H9 (cell line): ENCODE results near the gene GGA3. TPM values are rescaled to one million over a fixed set of nuclear protein-coding genes. Genes with fewer than 3 reads are reported as not detected.

Experiments used
- DNase-seq: peaks from one replicate; pipeline ENCODE4 v3.0.0-alpha.2; 2017
- H2AFZ ChIP-seq: one replicate; pipeline ENCODE4 v1.6.1; 2013; ENCODE audit warnings: mild to moderate bottlenecking, low read length, control low read depth, moderate library complexity
- H2AK5ac ChIP-seq: 2 replicates; pipeline ENCODE4 v1.6.1; 2013; ENCODE audit warnings: low read length, control low read depth, mixed read lengths; ENCODE audit not compliant: insufficient read length
- H2BK120ac ChIP-seq: one replicate; pipeline ENCODE4 v1.6.1; 2013; ENCODE audit warnings: low read depth, mild to moderate bottlenecking, low read length, control low read depth, inconsistent platforms; ENCODE audit not compliant: poor library complexity, severe bottlenecking
- H2BK12ac ChIP-seq: 2 replicates; pipeline ENCODE4 v1.6.1; 2013; ENCODE audit warnings: low read length, control low read depth, mixed read lengths, low read depth; ENCODE audit not compliant: insufficient read length
- H2BK15ac ChIP-seq: 2 replicates; pipeline ENCODE4 v1.6.1; 2013; ENCODE audit warnings: low read depth, low read length, control low read depth
- H2BK20ac ChIP-seq: one replicate; pipeline ENCODE4 v1.6.1; 2013; ENCODE audit warnings: low read depth, mild to moderate bottlenecking, low read length, control low read depth, inconsistent platforms; ENCODE audit not compliant: poor library complexity, severe bottlenecking
- H2BK5ac ChIP-seq: 2 replicates; pipeline ENCODE4 v1.6.1; 2013; ENCODE audit warnings: low read length, control low read depth, mixed read lengths; ENCODE audit not compliant: insufficient read length
- H3K14ac ChIP-seq: 2 replicates; pipeline ENCODE4 v1.6.1; 2013; ENCODE audit warnings: low read length, control low read depth; ENCODE audit not compliant: insufficient read depth
- H3K18ac ChIP-seq: 2 replicates; pipeline ENCODE4 v1.6.1; 2013; ENCODE audit warnings: low read depth, mild to moderate bottlenecking, mixed read lengths, low read length, control low read depth; ENCODE audit not compliant: insufficient read length
- H3K23ac ChIP-seq: 2 replicates; pipeline ENCODE4 v1.6.1; 2013; ENCODE audit warnings: low read length, control low read depth, mixed read lengths, low read depth; ENCODE audit not compliant: insufficient read length
- H3K23me2 ChIP-seq: 2 replicates; pipeline ENCODE4 v1.6.1; 2013; ENCODE audit warnings: low read depth, mild to moderate bottlenecking, mixed read lengths, low read length, control low read depth; ENCODE audit not compliant: insufficient read length, poor library complexity, severe bottlenecking
- H3K27ac ChIP-seq: 2 replicates; pipeline ENCODE4 v1.5.1; 2013; ENCODE audit warnings: low read length, control low read depth, mixed read lengths, low read depth; ENCODE audit not compliant: insufficient read length
- H3K27me3 ChIP-seq: 2 replicates; pipeline ENCODE4 v1.6.1; 2013; ENCODE audit warnings: low read length, control low read depth, inconsistent platforms; ENCODE audit not compliant: insufficient read depth
- H3K4ac ChIP-seq: 2 replicates; pipeline ENCODE4 v1.6.1; 2013; ENCODE audit warnings: low read depth, mild to moderate bottlenecking, control low read depth, inconsistent platforms, low read length, moderate library complexity
- H3K4me1 ChIP-seq: 2 replicates; pipeline ENCODE4 v1.6.1; 2013; ENCODE audit warnings: low read length, control low read depth, inconsistent platforms; ENCODE audit not compliant: insufficient read depth
- H3K4me2 ChIP-seq: 2 replicates; pipeline ENCODE4 v1.6.1; 2013; ENCODE audit warnings: low read length, control low read depth, mixed read lengths; ENCODE audit not compliant: insufficient read length, insufficient read depth
- H3K56ac ChIP-seq: 2 replicates; pipeline ENCODE4 v1.6.1; 2013; ENCODE audit warnings: low read depth, mild to moderate bottlenecking, mixed read lengths, low read length, control low read depth; ENCODE audit not compliant: insufficient read length
- H3K79me1 ChIP-seq: 2 replicates; pipeline ENCODE4 v1.6.1; 2013; ENCODE audit warnings: low read depth, mild to moderate bottlenecking, moderate library complexity, low read length, control low read depth, inconsistent platforms; ENCODE audit not compliant: insufficient read depth, poor library complexity, severe bottlenecking
- H3K79me2 ChIP-seq: 2 replicates; pipeline ENCODE4 v1.6.1; 2013; ENCODE audit warnings: low read length, control low read depth, inconsistent platforms; ENCODE audit not compliant: insufficient read depth
- H3K9ac ChIP-seq: 2 replicates; pipeline ENCODE4 v1.6.1; 2013; ENCODE audit warnings: low read length, control low read depth, mixed read lengths; ENCODE audit not compliant: insufficient read length; ENCODE audit errors: extremely low read depth
- H3K9me3 ChIP-seq: one replicate; pipeline ENCODE4 v1.6.1; 2013; ENCODE audit warnings: low read depth, low read length, inconsistent platforms; ENCODE audit not compliant: control insufficient read depth
- H3T11ph ChIP-seq: one replicate; pipeline ENCODE4 v1.6.1; 2013; ENCODE audit warnings: mild to moderate bottlenecking, low read length, control low read depth, inconsistent platforms
- H4K20me1 ChIP-seq: one replicate; pipeline ENCODE4 v1.6.1; 2013; ENCODE audit not compliant: control insufficient read depth, insufficient read length, insufficient read depth
- H4K5ac ChIP-seq: 2 replicates; pipeline ENCODE4 v1.6.1; 2013; ENCODE audit warnings: low read depth, mild to moderate bottlenecking, mixed read lengths, low read length, control low read depth; ENCODE audit not compliant: insufficient read length
- H4K8ac ChIP-seq: replicated peaks from 2 replicates; pipeline ENCODE4 v1.6.1; 2013; ENCODE audit warnings: low read length, control low read depth, mixed read lengths, low read depth; ENCODE audit not compliant: insufficient read length
- H4K91ac ChIP-seq: 2 replicates; pipeline ENCODE4 v1.6.1; 2013; ENCODE audit warnings: low read depth, mild to moderate bottlenecking, moderate library complexity, mixed read lengths, low read length, control low read depth; ENCODE audit not compliant: insufficient read length
- H3K27ac Mint-ChIP-seq, 3 experiments: 2 replicates in 2 of 3; 3 replicates in 1 of 3; pipeline ENCODE4 v1.8.0; 2020 to 2021; ENCODE audit warnings: mixed read lengths in 3 of 3, mild to moderate bottlenecking in 1 of 3, moderate library complexity in 1 of 3
- H3K27me3 Mint-ChIP-seq: 2 replicates; pipeline ENCODE4 v1.8.0; 2021; ENCODE audit warnings: low read depth, mild to moderate bottlenecking, moderate library complexity, mixed read lengths
- H3K36me3 Mint-ChIP-seq, 3 experiments: 2 replicates in 2 of 3; 3 replicates in 1 of 3; pipeline ENCODE4 v1.8.0; 2020 to 2021; ENCODE audit warnings: low read depth in 3 of 3, mixed read lengths in 3 of 3; ENCODE audit not compliant: insufficient read depth in 1 of 3
- H3K4me1 Mint-ChIP-seq, 2 experiments: 2 replicates each; pipeline ENCODE4 v1.8.0; 2020; ENCODE audit warnings: mixed read lengths in 2 of 2
- H3K4me3 Mint-ChIP-seq, 2 experiments: 2 replicates in 1 of 2; 3 replicates in 1 of 2; pipeline ENCODE4 v1.8.0; 2020 to 2021; ENCODE audit warnings: mild to moderate bottlenecking in 2 of 2, mixed read lengths in 2 of 2, moderate library complexity in 1 of 2
- H3K9me3 Mint-ChIP-seq, 2 experiments: 2 replicates in 1 of 2; 3 replicates in 1 of 2; pipeline ENCODE4 v1.8.0; 2020; ENCODE audit warnings: mild to moderate bottlenecking in 2 of 2, mixed read lengths in 2 of 2, moderate library complexity in 1 of 2
- WGBS: extraction: QIAGEN DNeasy Blood & Tissue Kit; methylation state at CpG from one replicate; pipeline ENCODE4 v1.1.7; 2013; ENCODE audit warnings: missing lambda C conversion rate, low lambda C conversion rate, mixed read lengths; ENCODE audit not compliant: insufficient read length; ENCODE audit errors: extremely low coverage; 5-methylcytosine and 5-hydroxymethylcytosine counted together
- total RNA-seq: library from RNA; stranded (reverse); gene quantifications from 2 replicates; pipeline ENCODE4 v1.2.1, GENCODE V29; 2021
- TF ChIP-seq, protein P1 (sequence below): fragments of 200-600 bp; sonication (generic); conservative IDR thresholded peaks from 3 replicates; pipeline ENCODE4 v1.8.0; 2021; ENCODE audit warnings: antibody characterized with exemption, mild to moderate bottlenecking

The GGA3 gene
- total RNA-seq, 1 experiment from 2014 or later, result 50.3 TPM

DNA sequence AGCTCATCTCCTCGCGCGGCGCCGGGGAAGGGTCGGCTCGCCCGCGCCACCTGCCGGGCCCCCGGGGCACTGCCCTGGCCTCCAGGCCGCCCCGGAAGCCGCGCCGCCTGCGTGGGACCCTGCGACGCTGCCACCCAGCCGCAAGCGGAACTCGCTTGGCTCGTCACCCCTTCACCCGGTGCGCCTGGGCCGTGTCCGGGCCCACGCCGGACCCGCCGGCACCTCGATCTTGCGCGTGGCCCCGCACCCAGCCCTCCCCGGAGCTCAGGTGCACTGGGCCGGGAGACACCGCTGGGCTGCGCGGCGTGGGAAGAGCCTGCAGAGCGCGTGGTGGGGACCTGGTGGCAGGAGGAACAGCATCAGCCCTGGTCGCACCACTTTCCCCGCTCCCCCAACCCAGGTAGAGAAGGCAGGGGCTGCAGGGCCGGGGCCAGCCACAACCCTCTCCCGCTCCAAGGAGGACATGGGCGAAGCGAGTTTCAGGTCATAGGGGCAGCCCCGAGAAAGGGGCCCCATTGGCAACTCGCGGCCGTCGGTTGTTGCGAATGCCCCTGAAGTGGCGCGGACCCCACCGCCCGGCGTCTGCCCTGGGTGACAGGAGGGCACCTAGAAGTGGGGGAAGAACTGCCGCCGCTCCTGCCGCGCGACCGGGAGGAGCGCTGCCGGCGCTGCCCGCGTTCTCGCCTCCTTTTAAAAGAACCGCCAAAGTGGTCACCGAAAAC is 10.0 kb upstream of the GGA3 start:
- no peak overlapping the region for H2BK15ac ChIP-seq
- H4K8ac ChIP-seq, result no peak overlapping the region
- peak overlapping the region; percentile 66 for H3K9ac ChIP-seq
- no peak overlapping the region for H2BK12ac ChIP-seq
- no peaks in the 10 kb centered on the region for H4K20me1 ChIP-seq
- H3K56ac ChIP-seq, result no peak overlapping the region
- H3K9me3 ChIP-seq, result no peaks in the 10 kb centered on the region
- no CpG with 5 or more reads among the region's 74 CpGs for WGBS
- no peak overlapping the region for H3T11ph ChIP-seq
- no peaks in the 10 kb centered on the region; the same call in 1 of the 2 replicates for H3K27me3 Mint-ChIP-seq
- no peak overlapping the region for H2AFZ ChIP-seq
- H2BK5ac ChIP-seq, result no peak overlapping the region
- no peaks in the 10 kb centered on the region for H3K79me2 ChIP-seq
- peaks cover 0 to 33% (median 31%) of the 10 kb centered on the region in 3 experiments; a peak in 6 of 7 replicates for H3K36me3 Mint-ChIP-seq
- H3K27ac ChIP-seq, result no peak overlapping the region
- H3K4me3 Mint-ChIP-seq, result peak overlapping the region; percentile 72 to 83
- H3K4ac ChIP-seq, result no peak overlapping the region
- H3K4me1 ChIP-seq, result 0 out of 2 replicates have a peak, but pooled peaks cover 2% of the 10 kb centered on the region
- H3K14ac ChIP-seq, result peak overlapping the region; percentile 72
- no peaks in the 10 kb centered on the region for H3K9me3 Mint-ChIP-seq
- H4K91ac ChIP-seq, result no peak overlapping the region
- H3K79me1 ChIP-seq, result no peaks in the 10 kb centered on the region
- H3K18ac ChIP-seq, result no peak overlapping the region
- no peak overlapping the region for H3K23ac ChIP-seq
- no peak overlapping the region for H4K5ac ChIP-seq
- H3K27me3 ChIP-seq, result no peaks in the 10 kb centered on the region
- peaks cover 15 to 20% of the 10 kb centered on the region in 2 experiments for H3K4me1 Mint-ChIP-seq
- TF ChIP-seq, protein P1, sequence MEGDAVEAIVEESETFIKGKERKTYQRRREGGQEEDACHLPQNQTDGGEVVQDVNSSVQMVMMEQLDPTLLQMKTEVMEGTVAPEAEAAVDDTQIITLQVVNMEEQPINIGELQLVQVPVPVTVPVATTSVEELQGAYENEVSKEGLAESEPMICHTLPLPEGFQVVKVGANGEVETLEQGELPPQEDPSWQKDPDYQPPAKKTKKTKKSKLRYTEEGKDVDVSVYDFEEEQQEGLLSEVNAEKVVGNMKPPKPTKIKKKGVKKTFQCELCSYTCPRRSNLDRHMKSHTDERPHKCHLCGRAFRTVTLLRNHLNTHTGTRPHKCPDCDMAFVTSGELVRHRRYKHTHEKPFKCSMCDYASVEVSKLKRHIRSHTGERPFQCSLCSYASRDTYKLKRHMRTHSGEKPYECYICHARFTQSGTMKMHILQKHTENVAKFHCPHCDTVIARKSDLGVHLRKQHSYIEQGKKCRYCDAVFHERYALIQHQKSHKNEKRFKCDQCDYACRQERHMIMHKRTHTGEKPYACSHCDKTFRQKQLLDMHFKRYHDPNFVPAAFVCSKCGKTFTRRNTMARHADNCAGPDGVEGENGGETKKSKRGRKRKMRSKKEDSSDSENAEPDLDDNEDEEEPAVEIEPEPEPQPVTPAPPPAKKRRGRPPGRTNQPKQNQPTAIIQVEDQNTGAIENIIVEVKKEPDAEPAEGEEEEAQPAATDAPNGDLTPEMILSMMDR, result peak; percentile 72
- no peak overlapping the region for H3K27ac Mint-ChIP-seq
- H3K4me2 ChIP-seq, result peak overlapping the region; percentile 68
- H2BK120ac ChIP-seq, result no peak overlapping the region
- no peak overlapping the region for H2BK20ac ChIP-seq
- no peak overlapping the region for H2AK5ac ChIP-seq
- peak; percentile 79 for DNase-seq
- H3K23me2 ChIP-seq, result peaks cover 22% of the 10 kb centered on the region
